B cell (primary cell): ENCODE data around the gene OSER1.

Experiments
- CTCF ChIP-seq: fragments of 200-600 bp; IDR thresholded peaks from one replicate; pipeline ENCODE4 v1.8.0; 2022; ENCODE audit warnings: antibody characterized with exemption, mild to moderate bottlenecking
- EZH2 ChIP-seq: IDR thresholded peaks from 2 replicates; pipeline ENCODE4 v1.6.1; 2012; ENCODE audit warnings: borderline replicate concordance, low read depth, mild to moderate bottlenecking, moderate library complexity, low read length; ENCODE audit not compliant: insufficient read depth, poor library complexity, severe bottlenecking

GRCh38 chr20:44247131-44247571 is 36.6 kb upstream of the OSER1 start, which contains the start of gene GDAP1L1:
- TF ChIP-seq CTCF (no peak), EZH2 (no peak)
